GM18517 (cell line): Measurements from ENCODE around the gene TAAR2.
"Not testable (repeated sequence)": the region's sequence is repeated elsewhere in the genome, so short reads cannot be mapped to it uniquely, and the experiment has no call there.

Source experiments
- ATAC-seq: cut with Tn5 transposase; IDR thresholded peaks from one replicate; pipeline ENCODE4 v1.9.1; 2021; ENCODE audit warnings: mild to moderate bottlenecking, moderate library complexity; ENCODE audit not compliant: unreplicated experiment

The TAAR2 gene, protein sequence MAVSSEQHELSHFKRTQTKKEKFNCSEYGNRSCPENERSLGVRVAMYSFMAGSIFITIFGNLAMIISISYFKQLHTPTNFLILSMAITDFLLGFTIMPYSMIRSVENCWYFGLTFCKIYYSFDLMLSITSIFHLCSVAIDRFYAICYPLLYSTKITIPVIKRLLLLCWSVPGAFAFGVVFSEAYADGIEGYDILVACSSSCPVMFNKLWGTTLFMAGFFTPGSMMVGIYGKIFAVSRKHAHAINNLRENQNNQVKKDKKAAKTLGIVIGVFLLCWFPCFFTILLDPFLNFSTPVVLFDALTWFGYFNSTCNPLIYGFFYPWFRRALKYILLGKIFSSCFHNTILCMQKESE

DNA sequence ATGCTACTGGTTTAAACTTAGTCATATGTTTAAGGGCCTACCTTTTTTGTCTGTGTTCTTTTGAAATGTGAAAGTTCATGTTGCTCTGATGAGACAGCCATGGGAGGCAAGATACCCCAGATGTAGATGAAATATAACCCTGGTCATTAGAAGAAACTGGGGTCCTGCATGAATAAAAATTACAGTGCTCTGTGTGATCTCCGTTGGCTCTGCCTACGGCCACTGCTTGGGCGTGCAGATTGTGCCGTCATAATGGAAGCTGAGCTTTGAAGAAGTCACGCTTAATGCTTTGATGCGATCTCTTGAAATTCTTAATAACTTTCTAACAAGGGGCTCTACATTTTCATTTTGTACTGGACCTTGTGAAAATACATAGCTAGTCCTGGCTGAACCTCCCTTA is at the start of gene TAAR2:
TAAR2 (minus strand) TSS at position 101 of the 400 bp plus-strand sequence; CDS start at position 101, 0 bp downstream.
- no peak for ATAC-seq

DNA sequence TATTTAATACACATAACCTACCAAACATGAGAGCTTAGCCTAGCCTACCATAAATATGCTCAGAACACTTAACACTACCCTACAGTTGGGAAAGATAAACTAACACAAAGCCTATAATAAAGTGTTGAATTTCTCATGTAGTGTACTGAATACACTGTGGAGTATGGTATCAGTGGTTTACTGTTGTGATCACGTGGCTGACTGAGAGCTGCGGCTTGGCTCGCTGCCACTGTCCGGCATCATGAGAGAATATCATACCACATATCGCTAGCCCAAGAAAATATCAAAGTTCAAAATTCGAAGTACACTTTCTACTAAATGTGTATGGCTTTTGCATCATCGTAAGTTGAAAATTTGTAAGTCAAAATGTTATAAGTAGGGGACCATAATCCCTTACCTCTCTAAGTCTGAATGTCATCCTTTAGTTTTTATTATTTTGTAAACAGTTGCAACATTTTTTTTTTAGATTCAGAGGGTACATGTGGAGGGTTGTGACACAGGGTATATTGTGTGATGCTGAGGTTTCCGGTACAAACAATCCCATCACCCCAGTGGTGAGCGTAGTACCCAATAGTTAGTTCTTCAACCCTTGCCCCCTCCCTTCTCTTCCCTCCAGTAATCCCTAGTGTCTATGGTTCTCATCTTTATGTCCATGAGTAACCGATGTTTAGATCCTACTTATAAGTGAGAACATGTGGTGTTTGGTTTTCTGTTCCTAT is 49.5 kb upstream of the TAAR2 start:
- no peak for ATAC-seq

DNA sequence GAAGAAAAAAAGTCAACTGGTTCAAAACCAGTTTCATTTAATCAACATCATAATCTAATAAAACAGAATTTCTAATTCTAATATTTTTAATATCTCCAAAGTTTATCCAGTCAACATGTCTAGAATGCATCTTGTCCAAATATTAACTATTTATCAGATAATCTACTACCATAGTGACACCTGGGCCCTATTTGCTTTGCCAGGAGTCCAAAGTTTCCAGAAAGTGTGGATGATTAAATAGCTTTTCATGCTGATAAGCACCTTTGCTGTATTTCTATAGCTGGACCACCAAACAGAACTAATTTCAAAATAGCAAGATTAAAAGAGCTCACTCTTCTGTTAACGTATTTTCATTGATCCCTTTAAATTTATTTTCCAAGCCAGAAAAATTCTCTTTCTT is 47.2 kb upstream of the TAAR2 start:
- ATAC-seq = no peak

DNA sequence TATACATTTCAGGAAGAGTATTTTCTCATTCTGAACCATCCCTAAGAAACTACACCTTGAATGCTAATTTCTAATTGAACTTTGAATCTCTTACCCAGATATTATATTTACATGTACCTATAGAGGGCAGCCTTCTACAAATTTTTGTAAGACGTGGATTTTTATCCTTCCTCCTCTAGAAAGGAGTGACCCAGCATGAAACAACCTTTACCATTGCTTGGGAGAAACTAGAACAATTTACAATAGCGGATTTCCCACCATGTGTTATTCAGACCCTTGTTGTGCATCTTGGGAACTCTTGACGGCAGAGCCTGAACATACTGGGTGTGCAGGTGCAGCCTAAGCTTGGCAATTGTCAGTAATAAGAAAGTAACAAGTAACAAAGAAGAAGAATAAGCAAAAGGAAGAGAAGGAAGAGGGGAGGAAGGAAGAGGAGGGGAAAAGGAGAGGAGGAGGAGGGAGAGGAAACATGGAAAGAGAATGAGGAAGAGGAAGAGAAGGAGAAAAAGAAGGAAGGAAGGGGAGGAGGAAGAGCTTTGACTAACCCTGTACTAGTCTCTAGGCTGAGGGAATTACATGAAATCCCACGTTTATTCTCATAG is 45.7 kb upstream of the TAAR2 start:
- ATAC-seq = peak; percentile 76

DNA sequence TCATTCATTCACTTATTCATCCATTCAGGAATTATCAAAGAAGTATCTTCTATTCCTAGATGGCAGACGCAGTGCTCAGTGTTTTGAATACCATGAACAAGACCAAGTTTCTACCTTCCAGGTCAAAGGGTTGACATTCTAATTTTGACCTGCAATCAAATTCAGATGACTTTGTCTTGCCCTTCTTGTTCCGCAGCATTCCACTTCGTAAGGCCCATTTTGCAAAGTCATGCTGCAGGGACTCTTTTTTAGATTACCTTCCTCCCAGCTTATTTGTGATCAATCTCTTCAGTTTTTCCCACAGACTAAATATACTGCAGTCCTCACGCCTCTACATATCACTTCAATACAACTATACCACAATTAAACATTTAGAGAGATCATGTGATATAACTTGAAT is 42.0 kb upstream of the TAAR2 start:
- ATAC-seq = no peak

DNA sequence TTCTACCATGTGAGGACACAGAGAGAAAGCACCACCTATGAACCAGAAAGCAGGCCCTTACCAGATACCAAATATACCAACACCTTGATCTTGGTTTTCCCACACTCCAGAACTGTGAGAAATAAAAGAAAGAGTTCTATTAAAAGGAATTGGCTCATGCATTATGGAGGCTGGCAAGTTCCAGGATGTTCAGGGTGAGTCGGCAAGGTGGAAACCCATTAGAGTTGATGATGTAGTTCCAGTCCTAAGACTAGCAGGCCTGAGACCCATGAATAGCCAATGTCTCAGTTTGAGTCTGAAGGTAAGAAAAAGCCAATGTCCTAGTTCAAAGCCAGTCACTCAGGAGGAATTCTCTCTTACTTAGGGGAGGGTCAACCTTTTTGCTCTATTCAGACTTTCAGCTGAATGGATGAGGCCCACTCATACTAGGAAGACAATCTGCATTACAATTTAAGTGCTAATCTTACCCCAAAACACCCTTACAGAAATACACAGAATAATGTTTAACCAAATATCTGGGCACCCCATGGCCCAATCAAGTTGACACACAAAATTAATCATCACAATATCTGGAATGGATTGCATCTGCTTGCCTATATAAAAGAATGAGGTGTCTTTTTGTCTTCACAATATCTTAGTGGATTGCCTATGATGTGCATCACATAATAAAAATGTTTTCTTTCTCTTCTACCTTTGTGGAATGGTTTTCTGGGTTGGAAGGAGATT is 40.4 kb upstream of the TAAR2 start:
- no peak for ATAC-seq

DNA sequence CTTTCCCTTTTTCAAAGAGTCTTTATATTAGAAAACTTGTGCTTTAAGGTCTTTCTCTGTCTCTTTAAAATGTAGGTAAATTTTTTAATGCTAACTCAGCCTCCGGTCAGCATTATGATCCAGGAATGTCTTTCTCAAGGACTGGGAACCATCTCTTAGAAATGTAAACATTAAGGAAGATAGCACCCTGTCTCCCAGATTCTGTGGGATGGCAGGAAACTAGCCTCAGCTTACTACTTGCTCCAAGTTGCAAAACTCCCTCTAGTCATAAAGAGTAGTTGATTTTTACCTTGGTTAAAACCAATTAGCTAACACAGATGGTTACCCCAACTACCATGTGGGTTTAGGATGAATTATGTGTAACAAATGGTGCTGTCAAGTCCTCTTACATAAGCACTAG is 39.6 kb upstream of the TAAR2 start:
- no peak for ATAC-seq

DNA sequence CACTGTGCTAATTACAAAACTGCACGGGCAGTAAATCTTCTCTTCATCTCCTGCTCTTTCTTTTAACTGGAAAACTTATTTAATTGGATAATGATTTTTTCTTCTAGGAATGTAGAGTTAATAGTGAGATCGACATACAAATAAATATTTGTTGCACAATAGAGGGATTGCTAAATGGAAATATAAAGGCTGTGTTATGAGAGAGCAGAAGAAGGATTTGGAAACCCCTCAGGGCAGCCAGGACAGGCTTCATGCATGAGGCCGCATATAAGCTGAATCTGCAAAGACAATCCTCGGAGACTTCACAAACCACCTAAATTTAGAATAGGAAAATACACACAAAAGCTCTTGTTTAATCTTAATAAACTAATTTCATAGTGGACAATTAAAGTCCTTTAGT is 37.8 kb upstream of the TAAR2 start:
- ATAC-seq = no peak

DNA sequence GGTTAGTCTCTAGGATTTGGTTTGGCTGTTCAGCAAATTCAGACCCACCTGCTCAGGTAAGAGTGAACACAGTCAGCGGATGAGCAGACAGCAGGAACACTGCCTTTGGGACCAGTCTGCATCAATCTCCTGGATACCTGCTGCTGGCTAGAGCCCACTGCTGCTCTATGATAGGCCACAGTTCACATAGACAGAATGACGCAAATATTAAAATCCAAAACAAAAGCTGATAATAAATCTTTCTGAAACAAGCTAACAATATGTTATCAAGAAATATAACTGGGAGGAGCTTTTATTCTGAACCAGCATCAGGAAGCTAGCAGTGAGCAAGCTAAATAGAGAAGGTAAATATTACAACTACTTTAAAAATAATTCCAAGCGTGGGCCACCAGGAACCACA is 35.0 kb upstream of the TAAR2 start, which contains the start of gene TAAR1:
TAAR1 (minus strand) TSS at position 101 of the 400 bp plus-strand sequence. CDS start 13,179 bp downstream, outside the sequence.
- ATAC-seq = no peak

DNA sequence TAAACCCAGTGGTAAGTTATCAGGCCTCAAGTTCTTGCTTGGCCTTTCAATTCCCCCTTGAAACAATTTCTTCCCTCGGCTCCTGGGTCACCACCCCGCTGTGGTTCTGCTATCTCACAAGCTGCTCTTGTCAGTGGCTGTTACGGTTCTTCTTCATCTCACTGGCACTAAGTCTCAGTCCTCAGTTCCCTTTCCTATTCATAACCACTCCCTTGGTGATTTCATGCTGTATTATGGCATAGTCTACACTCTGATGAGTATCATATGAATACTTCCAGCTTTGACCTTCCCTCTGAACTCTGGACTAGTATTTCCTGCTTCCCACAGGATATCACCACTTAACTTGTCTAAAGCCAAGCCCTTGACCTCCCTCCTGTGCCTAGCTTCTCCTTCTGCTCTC is 27.0 kb upstream of the TAAR2 start:
- no peak for ATAC-seq

DNA sequence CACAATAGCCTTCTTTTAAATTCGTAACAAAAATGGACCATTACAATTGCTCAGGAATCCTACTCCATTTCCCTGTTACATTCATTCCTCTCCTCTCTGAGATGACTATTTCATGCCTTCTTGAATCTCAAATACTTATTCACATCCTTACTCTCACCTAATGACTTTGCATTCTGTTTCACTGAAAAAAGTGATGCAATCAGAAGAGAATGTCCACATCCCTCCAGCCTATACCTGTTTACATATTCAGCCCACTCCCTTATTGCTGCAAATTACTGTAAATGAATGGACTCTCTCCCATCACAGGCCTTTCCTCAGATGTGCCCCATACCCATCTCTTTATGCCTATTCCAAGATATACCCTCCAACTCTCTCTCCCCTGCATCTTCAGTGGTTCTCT is 26.4 kb upstream of the TAAR2 start:
- ATAC-seq = no peak

DNA sequence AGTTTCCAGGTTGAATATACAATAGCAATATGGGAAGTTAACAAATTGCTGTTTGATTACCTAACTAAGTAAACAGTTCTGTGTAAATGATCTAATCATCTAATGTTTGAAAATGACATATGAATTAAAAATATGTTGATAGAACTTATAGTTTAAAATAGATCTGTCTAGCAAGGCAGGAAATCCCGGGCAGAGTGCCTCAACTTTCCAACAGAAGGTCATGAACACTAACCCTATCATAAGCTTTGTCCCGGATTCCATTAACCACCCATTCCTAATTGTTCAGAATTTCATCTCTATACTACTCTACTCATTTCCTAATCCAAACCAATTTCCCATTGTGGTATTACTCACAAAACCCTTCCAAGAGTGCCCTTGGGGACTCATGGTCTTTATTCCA is 24.8 kb upstream of the TAAR2 start:
- no peak for ATAC-seq

DNA sequence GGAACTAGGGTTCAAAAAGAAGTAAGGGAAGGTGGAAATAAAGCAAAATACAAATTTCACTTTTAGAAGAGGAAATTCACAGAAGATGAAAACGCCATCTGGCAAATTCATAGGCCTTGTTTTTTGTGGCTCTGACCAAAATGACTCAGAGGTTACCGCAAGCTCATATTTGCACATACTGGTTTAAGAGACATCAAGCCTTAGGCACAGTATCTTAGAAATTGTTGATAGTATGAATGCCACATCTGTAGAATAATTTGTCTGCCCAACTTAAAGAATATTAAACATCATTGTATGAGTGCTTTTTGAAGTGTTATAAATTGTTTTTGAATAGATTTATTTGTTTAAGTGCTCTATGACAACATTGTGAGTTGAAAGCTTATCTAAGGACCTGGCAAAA is 24.3 kb upstream of the TAAR2 start:
- ATAC-seq = peak; percentile 85

DNA sequence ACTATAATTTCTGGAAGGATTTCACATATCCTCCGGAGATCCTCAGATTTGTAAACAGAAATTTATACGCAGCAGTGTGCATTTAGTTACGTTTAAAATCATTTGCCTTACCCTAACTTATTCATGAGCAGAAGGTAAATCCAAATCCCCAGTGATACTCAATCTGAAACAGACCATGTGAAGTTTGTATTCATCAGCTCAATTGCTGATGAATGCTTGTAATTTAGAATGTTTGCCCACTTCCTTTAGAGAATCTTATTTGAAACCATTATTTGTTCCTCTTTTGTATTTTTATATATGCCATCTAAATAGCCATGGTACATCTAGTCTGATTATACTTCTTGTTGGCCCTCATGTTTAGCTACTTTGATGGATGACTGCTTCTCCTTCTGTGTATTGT is 19.5 kb upstream of the TAAR2 start:
- ATAC-seq = no peak

DNA sequence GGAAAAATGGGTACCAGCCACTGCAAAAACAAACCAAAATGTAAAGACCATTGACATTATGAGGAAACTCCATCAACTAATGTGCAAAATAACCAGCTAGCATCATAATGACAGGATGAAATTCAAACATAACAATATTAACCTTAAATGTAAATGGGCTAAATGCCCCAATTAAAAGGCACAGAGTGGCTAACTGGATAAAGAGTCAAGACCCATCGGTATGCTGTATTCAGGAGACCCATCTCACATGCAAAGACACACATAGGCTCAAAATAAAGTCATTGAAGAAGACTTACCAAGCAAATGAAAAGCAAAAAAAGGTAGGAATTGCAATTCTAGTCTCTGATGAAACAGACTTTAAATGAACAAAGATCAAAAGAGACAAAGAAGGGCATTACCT is 13.1 kb upstream of the TAAR2 start:
- not testable (repeated sequence) for ATAC-seq

DNA sequence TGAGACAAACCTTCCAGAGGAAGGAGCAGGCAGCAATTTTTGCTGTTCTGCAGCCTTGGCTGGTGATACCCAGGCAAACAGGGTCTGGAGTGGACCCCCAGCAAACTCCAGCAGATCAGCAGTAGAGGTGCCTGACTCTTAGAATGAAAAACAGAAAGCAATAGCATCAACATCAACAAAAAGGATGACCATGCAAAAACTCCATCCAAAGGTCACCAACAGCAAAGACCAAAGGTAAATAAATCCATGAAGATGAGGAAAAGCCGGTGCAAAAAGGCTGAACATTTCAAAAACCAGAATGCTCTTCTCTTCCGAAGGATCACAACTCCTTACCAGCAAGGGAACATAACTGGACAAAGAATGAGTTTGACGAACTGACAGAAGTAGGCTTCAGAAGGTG is 11.8 kb upstream of the TAAR2 start:
- ATAC-seq = not testable (repeated sequence)

DNA sequence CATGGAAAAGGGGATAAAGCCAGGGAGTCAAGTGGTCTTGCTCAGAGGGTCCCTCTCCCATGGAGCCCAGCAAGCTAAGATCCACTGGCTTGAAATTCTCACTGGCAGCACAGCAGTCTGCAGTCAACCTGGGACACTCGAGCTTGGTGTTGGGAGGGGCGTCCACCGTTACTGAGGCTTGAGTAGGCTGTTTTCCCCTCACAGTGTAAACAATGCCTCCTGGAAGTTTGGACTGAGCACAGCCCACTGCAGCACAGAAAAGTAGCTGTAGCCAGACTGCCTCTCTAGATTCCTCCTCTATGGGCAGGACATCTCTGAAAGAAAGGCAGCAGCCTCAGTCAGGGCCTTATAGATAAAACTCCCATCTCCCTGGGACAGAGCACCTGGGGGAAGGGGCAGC is 11.2 kb upstream of the TAAR2 start:
- not testable (repeated sequence) for ATAC-seq

DNA sequence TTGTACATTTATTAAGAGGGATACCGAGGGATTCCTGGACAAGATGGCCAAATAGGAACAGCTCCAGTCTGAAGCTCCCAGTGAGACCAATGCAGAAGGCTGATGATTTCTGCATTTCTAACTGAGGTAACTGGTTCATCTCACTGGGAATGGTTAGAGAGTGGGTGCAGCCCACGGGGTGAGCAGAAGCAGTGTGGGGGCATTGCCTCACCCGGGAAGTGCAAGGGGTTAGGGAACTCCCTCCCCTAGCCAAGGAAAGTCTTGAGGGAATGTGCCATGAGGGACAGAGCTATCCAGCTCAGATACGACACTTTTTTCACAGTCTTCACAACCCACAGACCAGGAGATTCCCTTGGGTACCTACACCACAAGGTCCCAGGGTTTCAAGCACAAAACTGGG is 10.7 kb upstream of the TAAR2 start:
- ATAC-seq = no peak

DNA sequence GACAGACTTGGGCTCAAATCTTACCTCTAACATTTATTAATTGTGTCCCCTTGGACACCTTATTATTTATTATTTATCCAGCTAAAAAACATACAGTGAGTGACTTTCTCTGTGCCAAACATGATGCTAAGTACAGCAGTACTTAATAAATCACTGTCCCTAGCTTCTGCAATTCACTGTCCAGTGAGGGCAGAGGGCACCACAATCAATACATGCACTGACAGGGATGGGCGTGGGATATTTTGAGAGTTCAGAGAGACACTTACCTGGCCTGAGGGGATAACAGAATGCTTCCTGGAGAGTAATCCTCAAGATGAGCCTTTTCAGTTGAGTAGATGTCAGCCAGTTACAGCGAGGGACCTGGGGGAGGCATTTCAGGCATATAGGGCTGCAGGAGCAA is 9.3 kb upstream of the TAAR2 start:
- no peak for ATAC-seq

DNA sequence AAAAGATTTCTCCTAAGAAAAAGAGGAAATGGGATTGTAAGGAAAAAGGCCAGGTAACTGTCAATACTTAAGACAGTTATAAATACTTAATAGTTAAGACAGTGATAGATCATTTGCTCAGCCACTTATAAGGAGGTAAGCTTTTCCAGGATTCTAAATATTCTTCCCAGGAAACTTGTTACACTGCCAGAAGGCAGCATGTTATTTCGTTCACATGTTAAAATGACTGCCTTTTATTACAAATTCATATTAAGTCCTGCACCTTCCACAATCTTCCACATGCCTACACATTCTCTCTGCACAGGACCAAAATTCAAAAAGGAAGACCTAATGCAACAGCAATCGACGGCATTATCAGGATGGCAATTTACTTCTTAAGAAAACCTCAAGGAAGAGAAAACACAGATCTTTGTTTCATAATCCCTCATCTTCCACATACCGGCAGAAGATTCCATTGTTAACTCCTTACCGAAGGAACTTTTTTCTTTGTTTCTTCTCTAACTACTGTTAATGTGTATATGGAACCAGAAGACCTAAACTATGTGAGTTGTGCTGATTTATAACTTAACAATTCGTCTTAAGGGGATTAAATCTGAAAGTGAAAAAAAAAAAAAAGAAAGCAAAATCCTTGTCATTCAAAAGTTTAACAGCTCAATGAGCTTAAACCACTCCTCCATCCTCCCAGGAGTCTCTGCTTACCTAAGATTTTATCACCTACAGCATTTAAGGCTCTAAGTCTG is 799 bp downstream of the TAAR2 start:
- no peak for ATAC-seq

DNA sequence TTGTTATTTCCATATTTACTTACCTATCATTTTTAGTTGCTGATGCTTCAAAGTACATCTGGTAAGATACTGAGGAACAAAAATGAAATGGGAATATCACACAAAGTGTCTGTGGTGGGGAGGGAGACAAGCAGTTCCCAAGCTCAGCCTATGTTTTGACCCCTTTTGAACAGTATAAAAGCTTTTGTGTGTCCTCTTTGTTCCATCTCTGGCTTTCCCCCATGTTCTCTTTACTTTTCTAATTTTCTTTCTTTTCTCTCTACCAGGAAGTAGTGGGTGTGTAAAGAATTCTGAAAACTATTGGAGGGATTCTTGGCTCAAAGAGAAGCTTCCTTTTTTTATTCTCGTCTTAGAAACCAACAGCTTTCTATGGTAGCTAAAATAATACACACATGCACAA is 7.4 kb downstream of the TAAR2 start:
- ATAC-seq = no peak
